Karpas-422 (cell line): ENCODE measurements around the gene DIP2C. TPM values are rescaled to one million over a fixed set of nuclear protein-coding genes. Genes with fewer than 3 reads are reported as not detected.

Source experiments
- DNase-seq: peaks from one replicate; pipeline ENCODE4 v3.0.0-alpha.2; 2015
- H2AFZ ChIP-seq: fragments of 200-600 bp; sonication (generic); 2 replicates; pipeline ENCODE4 v1.6.1; 2014; ENCODE audit warnings: antibody characterized with exemption, low read length, mixed read lengths
- H3K27ac ChIP-seq: fragments of 200-600 bp; sonication (generic); 2 replicates; pipeline ENCODE4 v1.5.1; 2014; ENCODE audit warnings: mild to moderate bottlenecking, low read length, moderate library complexity
- H3K27me3 ChIP-seq: fragments of 200-600 bp; sonication (generic); 2 replicates; pipeline ENCODE4 v1.6.1; 2014; ENCODE audit warnings: low read length, mixed read lengths
- H3K36me3 ChIP-seq: fragments of 200-600 bp; sonication (generic); 2 replicates; pipeline ENCODE4 v1.6.1; 2014; ENCODE audit warnings: low read length, mixed read lengths; ENCODE audit not compliant: insufficient read depth
- H3K4me1 ChIP-seq: fragments of 200-600 bp; sonication (generic); 2 replicates; pipeline ENCODE4 v1.6.1; 2014; ENCODE audit warnings: mild to moderate bottlenecking, low read length, mixed read lengths
- H3K4me2 ChIP-seq: fragments of 200-600 bp; sonication (generic); 2 replicates; pipeline ENCODE4 v1.6.1; 2014; ENCODE audit warnings: low read length, low read depth, mild to moderate bottlenecking; ENCODE audit not compliant: poor library complexity, severe bottlenecking
- H3K4me3 ChIP-seq: fragments of 200-600 bp; sonication (generic); 2 replicates; pipeline ENCODE4 v1.5.1; 2014; ENCODE audit warnings: mild to moderate bottlenecking, antibody characterized with exemption, low read length, mixed read lengths
- H3K79me2 ChIP-seq: fragments of 200-600 bp; sonication (generic); 2 replicates; pipeline ENCODE4 v1.6.1; 2014; ENCODE audit warnings: mild to moderate bottlenecking, low read length, mixed read lengths
- H3K9ac ChIP-seq: fragments of 200-600 bp; sonication (generic); 2 replicates; pipeline ENCODE4 v1.6.0; 2014; ENCODE audit warnings: low read length
- H3K9me2 ChIP-seq: fragments of 200-600 bp; sonication (generic), shearing (Covaris generic); replicated peaks from 2 replicates; pipeline ENCODE4 v1.6.0; 2014; ENCODE audit warnings: mild to moderate bottlenecking, low read length, moderate library complexity; ENCODE audit not compliant: insufficient read depth
- H3K9me3 ChIP-seq: fragments of 300-700, 200-600 bp; sonication (generic); 2 replicates; pipeline ENCODE4 v1.6.1; 2014; ENCODE audit warnings: low read length, mixed read lengths
- H4K20me1 ChIP-seq: fragments of 200-600 bp; sonication (generic); 2 replicates; pipeline ENCODE4 v1.6.1; 2014; ENCODE audit warnings: mild to moderate bottlenecking, antibody characterized with exemption, low read length, low read depth; ENCODE audit not compliant: insufficient read depth
- total RNA-seq: library from RNA; depleted of rRNA; stranded (reverse); fragments of >200 nt; shearing (Covaris generic); gene quantifications from 2 replicates; pipeline ENCODE4 v1.2.3, GENCODE V29; 2014; ENCODE audit warnings: low replicate concordance

DIP2C gene
- total RNA-seq, 1 experiment from 2014 or later = 0.11 TPM

- Histone ChIP-seq H3K79me2 (no peaks in the 10 kb centered on the region), H2AFZ (no peak overlapping the region), H3K4me1 (no peaks in the 10 kb centered on the region), H3K9ac (no peak overlapping the region), H3K9me3 (no peaks in the 10 kb centered on the region), H3K36me3 (no peaks in the 10 kb centered on the region), H3K9me2 (no peaks in the 10 kb centered on the region), H3K27ac (no peak overlapping the region), H3K4me2 (no peak overlapping the region), H4K20me1 (no peaks in the 10 kb centered on the region), H3K27me3 (0 out of 2 replicates have a peak, but pooled peaks cover 2% of the 10 kb centered on the region), H3K4me3 (no peak overlapping the region)
- no peak for DNase-seq
Measured at GRCh38 chr10:298033-298432, 391.4 kb downstream of the DIP2C start.

DNA sequence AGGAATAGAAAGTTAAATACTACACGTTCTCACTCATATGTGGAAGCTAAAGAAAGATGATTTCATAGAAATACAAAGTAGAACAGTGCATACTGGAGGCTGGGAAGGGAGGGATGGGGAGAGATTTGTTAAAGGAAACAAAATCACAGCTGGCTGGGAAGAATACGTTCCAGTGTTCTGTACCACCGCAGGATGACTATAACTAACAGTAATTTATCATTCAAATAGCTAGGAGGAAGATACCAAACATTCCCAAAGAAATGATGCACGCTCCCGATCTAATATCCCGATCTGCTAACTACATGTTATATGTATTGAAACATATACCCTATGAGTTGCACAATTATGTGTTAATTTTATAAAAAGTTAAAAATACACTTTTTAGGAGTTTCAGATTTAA lies 391.9 kb downstream of the DIP2C start:
- Histone ChIP-seq H3K27me3 (0 out of 2 replicates have a peak, but pooled peaks cover 2% of the 10 kb centered on the region), H3K4me1 (no peaks in the 10 kb centered on the region), H3K79me2 (no peaks in the 10 kb centered on the region), H3K36me3 (no peaks in the 10 kb centered on the region), H3K4me3 (no peak overlapping the region), H3K9me3 (no peaks in the 10 kb centered on the region), H4K20me1 (no peaks in the 10 kb centered on the region), H2AFZ (no peak overlapping the region), H3K27ac (no peak overlapping the region), H3K9me2 (no peaks in the 10 kb centered on the region), H3K4me2 (no peak overlapping the region), H3K9ac (no peak overlapping the region)
- no peak for DNase-seq

GRCh38 chr10:293636-294035 lies 395.8 kb downstream of the DIP2C start:
- no peaks in the 10 kb centered on the region for H3K36me3 ChIP-seq
- no peak overlapping the region for H2AFZ ChIP-seq
- no peak overlapping the region for H3K9ac ChIP-seq
- no peaks in the 10 kb centered on the region for H4K20me1 ChIP-seq
- no peaks in the 10 kb centered on the region for H3K9me2 ChIP-seq
- H3K79me2 ChIP-seq = no peaks in the 10 kb centered on the region
- H3K4me3 ChIP-seq = no peak overlapping the region
- H3K27me3 ChIP-seq = 0 out of 2 replicates have a peak, but pooled peaks cover 2% of the 10 kb centered on the region
- no peak for DNase-seq
- no peaks in the 10 kb centered on the region for H3K4me1 ChIP-seq
- H3K9me3 ChIP-seq = no peaks in the 10 kb centered on the region
- no peak overlapping the region for H3K27ac ChIP-seq
- H3K4me2 ChIP-seq = no peak overlapping the region

DNA sequence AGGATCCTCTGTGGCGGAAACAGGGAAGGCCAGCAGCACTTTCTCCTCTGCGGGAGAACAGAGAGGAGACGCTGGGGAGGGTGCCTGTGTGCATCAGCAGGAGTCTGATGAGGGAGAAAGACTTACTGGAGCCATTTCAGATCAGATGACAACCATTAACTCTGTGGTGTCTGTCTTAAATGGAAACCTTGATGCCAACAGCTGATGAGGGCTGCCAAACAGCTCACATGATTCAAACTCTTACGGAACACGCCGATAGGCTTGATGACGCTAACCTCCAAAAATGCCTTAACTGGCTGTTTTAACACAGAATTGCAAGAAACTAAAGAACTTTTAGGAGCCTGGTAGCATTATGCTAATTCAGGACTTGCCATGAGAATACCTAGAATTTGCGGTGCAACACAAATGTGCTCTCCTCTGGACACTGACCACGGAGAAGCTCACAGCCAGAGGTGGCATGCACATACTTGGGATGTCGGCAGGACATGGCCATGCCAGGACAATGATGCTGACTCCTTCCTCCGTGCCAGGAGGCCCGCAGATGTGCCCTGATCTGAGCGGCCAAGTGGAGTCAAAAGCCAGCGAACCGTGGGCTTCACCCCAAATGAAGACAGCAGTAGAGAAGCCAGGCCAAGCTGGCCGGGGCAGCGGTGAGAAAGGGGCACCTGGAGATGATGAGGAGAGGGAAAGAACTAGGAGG lies 399.3 kb downstream of the DIP2C start:
- no peaks in the 10 kb centered on the region for H3K79me2 ChIP-seq
- DNase-seq = no peak
- H3K9ac ChIP-seq = no peak overlapping the region
- H3K4me2 ChIP-seq = no peak overlapping the region
- no peak overlapping the region for H3K4me3 ChIP-seq
- H3K27ac ChIP-seq = no peak overlapping the region
- no peaks in the 10 kb centered on the region for H3K9me3 ChIP-seq
- H4K20me1 ChIP-seq = no peaks in the 10 kb centered on the region
- H3K27me3 ChIP-seq = 0 out of 2 replicates have a peak, but pooled peaks cover 2% of the 10 kb centered on the region
- no peaks in the 10 kb centered on the region for H3K36me3 ChIP-seq
- no peaks in the 10 kb centered on the region for H3K9me2 ChIP-seq
- no peak overlapping the region for H2AFZ ChIP-seq
- H3K4me1 ChIP-seq = no peaks in the 10 kb centered on the region

DNA sequence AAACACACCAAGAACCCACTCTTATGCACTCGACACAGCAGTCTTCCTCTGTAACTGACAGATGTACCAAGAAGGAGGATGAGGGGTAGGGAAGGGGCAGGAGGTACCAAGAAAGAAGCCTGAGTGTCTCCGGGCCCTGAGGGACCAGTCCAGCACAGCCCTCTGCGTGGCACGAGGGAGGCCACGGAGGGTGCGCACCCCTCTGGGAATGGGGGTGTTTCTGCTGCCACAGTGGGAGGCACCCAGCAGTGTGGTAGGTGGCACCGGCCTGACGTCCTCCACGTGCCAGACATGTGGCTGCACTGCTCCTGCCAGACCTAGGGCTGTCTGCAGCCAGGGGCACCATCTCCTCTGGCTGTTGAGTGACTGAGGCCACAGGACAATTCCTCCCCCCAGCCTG lies 399.9 kb downstream of the DIP2C start:
- Histone ChIP-seq H4K20me1 (no peaks in the 10 kb centered on the region), H3K4me1 (no peaks in the 10 kb centered on the region), H3K4me3 (no peak overlapping the region), H3K36me3 (no peaks in the 10 kb centered on the region), H3K9me3 (no peaks in the 10 kb centered on the region), H3K4me2 (no peak overlapping the region), H3K79me2 (no peaks in the 10 kb centered on the region), H3K9ac (no peak overlapping the region), H3K27me3 (0 out of 2 replicates have a peak, but pooled peaks cover 2% of the 10 kb centered on the region), H3K27ac (no peak overlapping the region), H3K9me2 (no peaks in the 10 kb centered on the region), H2AFZ (no peak overlapping the region)
- no peak for DNase-seq

GRCh38 chr10:288316-289200 lies 400.9 kb downstream of the DIP2C start:
- no peaks in the 10 kb centered on the region for H3K79me2 ChIP-seq
- H3K9me3 ChIP-seq = no peaks in the 10 kb centered on the region
- H3K4me3 ChIP-seq = no peak overlapping the region
- H3K9ac ChIP-seq = no peak overlapping the region
- no peaks in the 10 kb centered on the region for H3K36me3 ChIP-seq
- H4K20me1 ChIP-seq = no peaks in the 10 kb centered on the region
- no peak for DNase-seq
- H2AFZ ChIP-seq = no peak overlapping the region
- no peak overlapping the region for H3K27ac ChIP-seq
- H3K9me2 ChIP-seq = no peaks in the 10 kb centered on the region
- peaks cover 2% of the 10 kb centered on the region; the same call in 1 of the 2 replicates for H3K4me1 ChIP-seq
- H3K27me3 ChIP-seq = 0 out of 2 replicates have a peak, but pooled peaks cover under 1% of the 10 kb centered on the region
- H3K4me2 ChIP-seq = no peak overlapping the region

GRCh38 chr10:287814-288213 lies 401.7 kb downstream of the DIP2C start:
- H3K79me2 ChIP-seq = no peaks in the 10 kb centered on the region
- H3K4me2 ChIP-seq = no peak overlapping the region
- no peaks in the 10 kb centered on the region for H3K27me3 ChIP-seq
- no peak overlapping the region for H3K27ac ChIP-seq
- H3K36me3 ChIP-seq = no peaks in the 10 kb centered on the region
- H3K4me3 ChIP-seq = no peak overlapping the region
- no peaks in the 10 kb centered on the region for H3K9me2 ChIP-seq
- no peak overlapping the region for H2AFZ ChIP-seq
- no peak overlapping the region for H3K9ac ChIP-seq
- DNase-seq = no peak
- no peaks in the 10 kb centered on the region for H4K20me1 ChIP-seq
- no peaks in the 10 kb centered on the region for H3K9me3 ChIP-seq
- peaks cover 3% of the 10 kb centered on the region; the same call in 1 of the 2 replicates for H3K4me1 ChIP-seq

DNA sequence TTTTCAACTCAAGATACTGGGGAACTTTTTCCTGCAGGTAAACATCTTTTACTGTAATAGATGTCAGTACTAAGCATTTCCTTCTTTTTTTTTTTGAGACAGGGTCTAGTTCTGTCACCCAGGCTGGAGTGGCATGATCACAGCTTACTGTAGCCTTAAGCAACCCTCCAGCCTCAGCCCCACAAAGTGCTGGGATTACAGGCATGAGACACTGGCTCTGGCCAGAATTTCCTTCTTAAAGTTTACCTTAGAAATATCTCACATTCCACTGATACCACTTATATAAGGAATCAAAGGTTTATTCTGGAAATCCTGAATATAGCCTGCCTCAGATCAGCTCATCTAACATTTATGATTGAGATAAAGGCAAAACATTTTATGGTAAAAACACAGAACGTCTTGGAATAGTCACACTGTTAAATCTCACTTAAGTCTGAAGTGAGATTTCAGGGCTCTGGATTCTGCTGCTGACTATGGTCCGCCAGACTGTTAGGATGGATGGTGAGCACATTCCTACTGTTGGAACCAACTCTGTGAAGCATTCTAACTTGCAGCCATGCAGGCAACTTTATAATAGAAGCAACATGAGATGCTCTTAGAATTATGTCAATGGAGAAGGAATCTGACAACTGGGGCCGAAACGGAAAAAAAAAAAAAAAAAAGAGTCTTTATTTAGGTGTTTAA lies 402.3 kb downstream of the DIP2C start:
- Histone ChIP-seq H4K20me1 (no peaks in the 10 kb centered on the region), H3K4me1 (peaks cover 3% of the 10 kb centered on the region; the same call in 1 of the 2 replicates), H3K4me2 (no peak overlapping the region), H3K9me2 (no peaks in the 10 kb centered on the region), H3K9me3 (no peaks in the 10 kb centered on the region), H3K36me3 (no peaks in the 10 kb centered on the region), H3K79me2 (no peaks in the 10 kb centered on the region), H3K27ac (no peak overlapping the region), H2AFZ (no peak overlapping the region), H3K4me3 (no peak overlapping the region), H3K9ac (no peak overlapping the region), H3K27me3 (no peaks in the 10 kb centered on the region)
- no peak for DNase-seq
